Endometrial microvascular endothelial cells (primary cell): ENCODE data around the gene EPGN. TPM values are rescaled to one million over a fixed set of nuclear protein-coding genes. Genes with fewer than 3 reads are reported as not detected.

ENCODE experiments used
- in situ Hi-C: cut with HindIII; loops from 2 replicates; pipeline ENCODE4 v1.10.0; 2017; ENCODE audit warnings: low sequenced_read_pairs, low pct_unique_long_range_greater_than_20kb; ENCODE audit errors: inconsistent ontology term
- total RNA-seq: library from RNA; depleted of rRNA; stranded (reverse); fragments of >200 nt; gene quantifications from one replicate; pipeline ENCODE4 v1.2.3, GENCODE V29; 2015; ENCODE audit errors: inconsistent ontology term

The EPGN gene
- total RNA-seq, 1 donor from 2014 or later = not detected

DNA sequence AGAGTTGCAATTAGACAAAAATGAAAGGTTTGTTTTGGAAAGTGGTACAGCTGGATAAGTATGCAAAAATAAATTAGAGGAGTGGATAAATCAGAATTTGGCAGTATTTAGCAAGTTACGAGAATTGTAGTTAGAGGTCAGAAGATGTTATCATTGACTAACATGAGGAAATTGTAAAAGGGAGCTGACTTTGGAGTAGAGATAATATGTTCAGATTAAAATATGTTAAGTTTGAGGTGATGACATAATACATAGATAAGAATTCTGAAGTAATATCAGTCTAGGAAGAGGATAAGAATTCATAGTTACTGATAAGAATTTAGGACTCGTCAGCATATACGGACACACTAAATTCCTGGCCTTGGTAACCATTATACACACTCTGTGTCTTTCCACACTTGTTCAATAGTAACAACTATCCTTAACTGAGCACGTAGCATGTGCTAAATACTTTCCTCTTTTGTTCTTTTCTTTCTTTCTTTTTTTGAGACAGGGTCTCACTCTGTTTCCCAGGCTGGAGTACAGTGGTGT lies 4.1 kb upstream of the EPGN start:
- in situ Hi-C loops = no loop called here

DNA sequence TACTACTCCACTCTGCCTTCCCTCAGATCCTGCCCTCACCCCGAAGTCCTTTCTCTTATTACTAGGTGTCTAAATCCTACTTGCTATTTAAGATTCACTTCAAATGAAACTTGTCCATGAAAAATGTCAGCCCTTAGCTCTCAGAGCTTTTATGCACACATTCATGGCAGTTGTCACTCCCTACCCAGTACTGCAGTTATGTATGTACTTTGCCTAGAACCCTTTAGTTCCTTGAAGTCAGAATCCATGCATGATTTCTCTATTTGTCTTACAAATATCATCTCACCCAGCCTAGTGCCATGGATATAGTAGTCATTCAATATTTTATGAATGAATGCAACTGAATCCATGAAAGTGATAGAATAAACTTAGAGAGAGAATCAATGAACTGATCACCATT lies 3.3 kb upstream of the EPGN start:
- in situ Hi-C loops = loop anchor here (5.0 kb wide), 1 partner anchor 78 kb away; no protein-coding TSS in a partner anchor

DNA sequence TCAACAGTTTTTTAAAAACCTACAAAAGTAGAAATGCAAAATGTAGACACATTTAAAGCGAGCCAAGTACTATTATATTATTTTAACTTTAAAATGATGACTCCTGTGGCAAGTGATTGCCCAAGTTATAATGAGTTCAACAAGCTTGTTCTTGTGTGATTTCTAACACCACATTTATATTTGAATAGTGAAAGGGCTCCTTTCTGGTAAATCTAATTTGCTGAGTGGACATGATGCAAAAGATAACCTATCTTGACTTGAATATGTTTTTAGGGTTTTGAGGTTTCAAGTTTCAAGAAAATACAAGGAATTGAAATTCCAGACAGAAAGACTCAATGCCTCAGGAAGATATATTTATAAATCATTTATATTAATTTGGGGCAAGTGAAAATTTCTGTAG lies 1.1 kb upstream of the EPGN start:
- in situ Hi-C loops = loop anchor here (5.0 kb wide), 1 partner anchor 80 kb away; no protein-coding TSS in a partner anchor

DNA sequence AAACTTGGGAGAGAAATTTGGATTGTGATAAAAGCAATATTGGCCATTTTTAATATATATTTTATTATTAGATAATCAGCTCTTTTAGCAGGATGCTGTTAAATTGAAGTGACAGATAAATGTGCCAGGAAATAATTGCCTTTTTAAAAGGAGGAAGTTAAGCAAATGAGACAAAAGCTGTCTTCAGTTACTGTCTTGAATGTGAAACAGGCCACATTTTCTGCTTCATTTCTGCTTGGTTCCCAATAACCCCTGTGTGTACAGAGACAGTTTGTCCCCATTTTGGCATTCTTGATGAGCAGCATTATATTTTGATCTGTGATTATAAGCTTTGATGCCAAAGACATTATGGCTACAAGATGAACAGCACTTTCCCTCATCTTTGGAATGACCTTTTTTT lies 953 bp downstream of the EPGN start:
- in situ Hi-C loops = loop anchor here (5.0 kb wide), 1 partner anchor 82 kb away; no protein-coding TSS in a partner anchor

DNA sequence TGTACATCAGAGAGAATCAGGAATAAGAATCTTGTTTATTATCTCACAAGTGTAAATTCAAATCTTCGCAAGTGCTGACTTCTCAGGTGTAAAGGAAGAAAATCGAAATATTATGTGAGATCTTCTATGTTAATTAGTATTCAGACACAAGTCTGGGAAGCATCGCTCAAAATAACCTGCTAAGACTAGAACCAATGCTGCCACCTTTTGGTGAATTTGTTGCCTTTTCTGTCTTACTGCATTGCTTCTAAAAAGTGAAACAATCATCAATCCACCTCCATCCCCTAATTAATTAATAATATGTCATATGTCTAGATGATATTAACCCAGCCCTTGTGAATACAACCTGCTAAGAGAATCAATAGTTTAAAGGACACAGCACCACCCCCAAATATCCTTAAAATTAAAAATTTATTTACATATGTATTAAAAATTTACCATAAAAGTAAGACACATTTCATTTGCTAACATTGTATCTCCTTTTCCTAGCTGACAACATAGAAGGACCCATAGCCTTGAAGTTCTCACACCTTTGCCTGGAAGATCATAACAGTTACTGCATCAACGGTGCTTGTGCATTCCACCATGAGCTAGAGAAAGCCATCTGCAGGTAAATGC lies 3.5 kb downstream of the EPGN start:
- in situ Hi-C loops = no loop called here

DNA sequence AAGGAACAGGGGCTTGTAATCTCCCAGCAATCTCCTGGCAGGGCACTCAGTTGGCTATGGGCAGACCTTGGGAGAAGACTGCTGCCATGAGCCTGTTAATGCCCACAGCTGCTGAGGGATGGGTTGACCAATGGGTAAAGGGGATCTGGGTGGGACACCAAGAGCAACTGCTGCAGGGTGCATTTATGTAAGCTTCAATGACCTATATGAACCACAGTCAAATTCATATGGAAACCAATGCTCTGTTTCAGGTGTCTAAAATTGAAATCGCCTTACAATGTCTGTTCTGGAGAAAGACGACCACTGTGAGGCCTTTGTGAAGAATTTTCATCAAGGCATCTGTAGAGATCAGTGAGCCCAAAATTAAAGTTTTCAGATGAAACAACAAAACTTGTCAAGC lies 6.1 kb downstream of the EPGN start:
- in situ Hi-C loops = no loop called here

DNA sequence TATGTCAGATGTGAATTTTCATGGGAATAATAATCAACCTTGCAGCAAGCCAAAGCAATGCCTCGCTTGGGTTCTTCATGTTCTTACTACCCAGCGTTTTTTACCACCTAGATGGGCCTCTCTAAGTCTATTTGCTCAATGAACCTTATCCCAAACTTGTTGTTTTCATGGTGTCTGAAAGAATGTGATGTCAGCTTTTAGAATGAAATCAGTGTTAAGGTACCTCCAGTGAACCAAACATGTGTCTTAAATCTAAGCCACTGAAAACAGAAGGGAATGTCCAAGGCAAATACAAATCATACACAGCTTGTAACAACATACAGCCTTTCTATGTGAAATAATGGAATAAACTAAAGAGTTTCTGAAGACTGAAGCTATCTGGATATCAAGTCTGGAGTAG lies 6.7 kb downstream of the EPGN start:
- in situ Hi-C loops = no loop called here

DNA sequence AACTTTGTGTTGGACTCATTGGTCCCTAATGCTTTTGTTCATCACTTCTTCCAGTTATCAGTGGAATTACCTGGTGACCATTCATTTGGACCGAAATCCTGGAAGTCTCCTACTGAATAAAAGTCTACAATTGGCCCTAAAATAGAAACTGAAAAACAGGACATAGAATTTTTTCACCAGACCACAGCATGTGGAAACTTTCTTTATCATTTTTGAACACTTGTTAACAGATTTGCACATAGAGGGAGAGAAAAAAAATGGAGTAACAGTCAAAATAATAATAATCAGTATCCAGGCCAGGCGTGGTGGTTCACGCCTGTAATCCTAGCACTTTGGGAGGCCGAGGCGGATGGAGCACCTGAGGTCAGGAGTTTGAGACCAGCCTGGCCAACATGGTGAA lies 7.1 kb downstream of the EPGN start:
- in situ Hi-C loops = no loop called here

DNA sequence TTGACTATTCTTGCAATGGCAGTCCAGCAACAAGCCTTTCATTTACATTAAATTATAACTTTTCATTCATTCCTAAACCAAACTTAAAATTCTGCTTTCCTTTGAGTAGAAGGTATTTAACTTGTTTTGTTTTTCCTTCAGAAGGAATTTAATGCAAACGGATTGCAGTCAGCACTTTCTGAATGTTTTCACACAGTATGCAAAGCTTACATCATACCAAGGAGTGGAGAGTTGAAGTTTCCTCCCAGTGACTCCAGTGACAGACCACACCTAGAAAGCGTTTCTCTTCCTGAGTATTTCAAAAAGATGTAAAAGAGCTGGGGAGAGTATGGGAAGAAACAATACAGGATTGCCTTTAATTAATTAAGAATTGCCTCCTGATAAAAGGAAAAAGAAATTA lies 8.1 kb downstream of the EPGN start:
- in situ Hi-C loops = no loop called here

DNA sequence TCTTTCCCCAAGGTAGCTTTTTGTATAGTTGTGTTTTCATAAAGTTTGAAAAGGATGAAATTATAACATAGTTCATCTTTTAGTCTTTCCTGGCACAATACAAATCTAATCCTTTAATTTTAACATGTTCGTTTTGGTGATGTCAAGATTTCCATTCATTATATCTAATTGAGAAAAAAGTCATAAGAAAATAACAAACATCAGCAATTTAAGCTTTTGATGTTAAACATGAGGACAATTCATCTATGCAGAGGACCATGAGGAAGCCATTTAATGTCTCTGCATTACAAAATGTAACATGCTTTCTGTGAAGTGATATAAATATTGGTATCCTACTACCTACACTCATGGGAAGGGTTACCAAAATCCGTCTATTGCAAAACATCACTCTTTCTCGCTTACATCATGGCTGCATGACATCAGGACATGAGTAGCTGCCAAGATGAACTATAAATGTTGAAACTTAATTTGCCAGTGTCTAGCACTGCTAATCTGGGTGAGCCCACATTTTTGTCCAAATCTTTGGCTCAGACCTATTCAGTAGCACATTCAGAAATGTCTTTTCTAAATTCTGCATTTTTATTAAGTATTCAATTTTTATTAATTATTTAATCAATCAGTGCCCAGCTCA lies 9.5 kb downstream of the EPGN start:
- in situ Hi-C loops = no loop called here

DNA sequence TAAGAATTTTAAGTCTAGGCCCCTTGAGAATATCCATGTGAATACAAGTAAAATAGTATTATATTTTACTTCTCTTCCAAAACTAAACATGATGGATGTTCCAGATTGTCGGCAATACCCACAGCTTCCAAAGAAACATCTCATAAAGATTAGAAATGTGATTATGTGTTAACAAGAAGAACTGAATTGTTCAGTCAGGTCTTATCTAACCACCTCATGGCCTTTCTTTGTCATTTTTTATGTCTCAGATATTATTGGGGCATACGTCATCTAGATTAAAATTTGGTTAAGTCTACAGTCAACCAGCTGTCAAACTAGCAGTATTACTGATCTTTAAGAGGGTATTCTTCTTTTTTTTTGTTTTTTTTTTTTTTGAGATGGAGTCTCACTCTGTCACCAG lies 10.0 kb downstream of the EPGN start:
- in situ Hi-C loops = no loop called here

DNA sequence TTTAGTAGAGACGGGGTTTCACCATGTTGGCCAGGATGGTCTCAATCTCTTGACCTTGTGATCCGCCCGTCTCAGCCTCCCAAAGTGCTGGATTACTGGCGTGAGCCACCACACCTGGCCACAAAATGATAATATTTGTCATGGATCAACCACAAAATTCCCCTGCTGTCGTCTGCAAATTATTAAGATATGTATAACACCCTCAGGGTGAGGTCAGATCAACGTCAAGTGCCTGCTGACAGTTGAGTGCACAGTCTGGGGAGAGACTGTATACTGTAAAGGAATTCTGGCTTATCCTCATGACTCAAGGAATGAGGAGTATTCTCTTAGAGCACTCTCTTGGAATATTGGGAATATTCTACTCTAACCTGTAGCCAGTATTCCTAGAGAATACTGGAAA lies 11.2 kb downstream of the EPGN start:
- in situ Hi-C loops = no loop called here

DNA sequence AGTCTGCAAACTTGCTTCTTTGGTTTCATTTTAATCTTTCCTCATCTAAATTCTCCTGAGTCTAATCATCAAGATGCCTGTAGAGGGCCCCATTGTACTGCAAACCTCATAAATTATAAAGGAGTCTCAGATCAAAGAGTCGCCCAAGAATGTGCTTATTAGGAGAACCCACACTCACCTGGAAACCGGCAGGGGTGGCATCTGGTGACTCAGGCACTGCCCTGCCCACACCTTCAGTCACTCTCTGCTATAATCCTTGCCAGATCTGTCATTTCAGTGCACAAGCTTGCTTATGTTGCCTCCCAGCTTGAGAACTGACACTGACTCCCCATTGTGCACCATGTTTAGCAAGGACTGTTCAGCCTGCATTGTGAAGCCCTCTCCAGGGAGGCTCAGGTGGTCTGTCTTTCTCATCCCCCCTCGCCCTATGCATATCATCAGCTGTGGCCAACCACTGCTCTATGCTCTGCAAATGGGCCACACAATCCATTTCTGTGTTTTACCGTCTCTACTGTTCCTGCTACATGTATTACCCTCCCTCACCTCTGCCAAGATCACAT lies 12.4 kb downstream of the EPGN start:
- in situ Hi-C loops = no loop called here

DNA sequence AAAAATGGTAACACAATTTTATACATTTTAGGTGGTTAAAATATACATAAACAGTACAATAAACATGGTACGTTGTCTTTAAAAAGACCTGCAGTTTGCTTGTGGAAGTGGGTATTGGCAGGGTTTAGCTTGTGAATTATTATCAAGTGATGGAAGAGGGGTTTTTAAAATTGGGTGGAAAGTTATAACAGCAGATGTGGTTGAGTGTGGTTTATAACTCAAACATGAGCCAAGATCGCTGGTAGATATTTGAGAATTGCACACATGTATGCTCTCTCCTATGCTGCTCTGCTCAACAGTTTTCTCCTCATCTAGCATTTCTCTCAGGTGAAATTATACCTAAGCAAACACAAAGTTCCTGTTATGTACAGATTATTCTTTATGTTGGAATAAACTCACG lies 14.0 kb downstream of the EPGN start:
- in situ Hi-C loops = no loop called here

DNA sequence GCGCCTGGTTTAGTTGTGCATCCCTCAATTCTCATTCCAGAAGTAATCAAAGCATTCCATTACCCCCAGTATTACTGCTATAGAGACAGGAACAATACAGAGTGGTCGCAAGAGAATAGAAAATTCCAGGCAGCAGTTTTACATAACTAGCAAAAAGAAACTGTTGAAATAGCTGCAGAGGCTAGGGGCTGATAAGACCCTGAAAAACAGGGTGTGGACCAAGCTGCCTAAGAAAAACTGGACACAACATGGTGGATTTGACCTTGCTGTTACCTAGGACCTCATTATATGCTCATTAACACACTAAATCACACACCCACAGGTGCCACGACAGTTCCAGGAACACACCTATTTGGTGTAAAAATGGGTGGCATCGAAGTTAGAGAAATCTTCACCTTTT lies 15.4 kb downstream of the EPGN start:
- in situ Hi-C loops = no loop called here

DNA sequence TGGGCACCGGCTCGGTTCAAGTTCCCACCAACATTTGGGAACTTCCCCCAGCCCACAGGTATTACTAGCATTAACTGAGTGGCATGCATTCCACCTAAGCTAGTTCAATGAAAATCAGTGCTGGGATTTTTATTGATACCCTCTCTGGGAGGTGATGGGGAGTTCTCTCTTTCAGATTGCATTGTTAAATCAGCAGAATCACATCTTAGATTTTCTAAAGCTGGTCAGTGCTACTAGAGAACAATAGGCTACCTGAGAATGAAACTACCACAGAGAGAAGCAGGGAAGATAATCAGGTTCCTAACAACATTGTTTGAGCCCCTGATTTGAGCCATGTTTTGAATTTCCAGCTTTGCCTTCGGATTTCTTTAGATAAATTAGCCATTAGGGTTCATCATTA lies 16.0 kb downstream of the EPGN start:
- in situ Hi-C loops = no loop called here

DNA sequence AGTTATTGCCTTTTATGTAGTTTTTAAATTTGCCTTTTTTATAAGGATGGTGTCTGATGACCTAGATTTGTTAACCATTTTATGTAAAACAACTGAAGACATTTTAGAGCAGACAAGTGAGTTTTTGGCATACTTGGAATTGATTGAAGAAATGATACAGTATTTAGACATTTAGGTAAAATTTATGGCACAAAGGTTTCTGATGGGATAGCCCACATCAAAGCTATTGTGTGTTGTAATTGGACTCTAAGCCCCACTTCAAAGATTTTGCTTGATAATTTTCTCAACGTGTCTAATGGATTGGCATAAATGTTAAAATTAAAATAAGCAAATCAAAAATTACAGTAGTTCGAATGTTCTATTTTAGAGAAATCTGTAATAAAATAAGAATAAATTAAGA lies 17.6 kb downstream of the EPGN start:
- in situ Hi-C loops = no loop called here

DNA sequence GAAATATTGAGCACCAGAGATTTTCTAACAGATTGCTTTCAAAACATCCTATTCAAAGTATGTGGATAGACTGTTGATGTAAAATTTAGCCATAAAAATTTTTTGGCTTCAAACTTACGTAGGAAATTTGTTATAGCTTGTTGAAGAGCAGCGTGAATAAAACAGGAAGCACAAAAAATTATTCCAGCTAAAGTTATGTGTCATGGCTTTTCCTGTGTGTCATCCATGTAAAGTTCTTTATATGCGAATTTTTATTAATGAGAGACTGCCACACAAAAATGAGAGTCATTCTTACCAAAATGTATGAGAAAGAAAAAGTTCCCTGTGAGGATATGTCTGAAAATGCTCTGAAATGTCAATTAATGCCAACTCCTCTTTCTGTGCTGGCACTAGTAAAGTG lies 19.5 kb downstream of the EPGN start:
- in situ Hi-C loops = no loop called here

DNA sequence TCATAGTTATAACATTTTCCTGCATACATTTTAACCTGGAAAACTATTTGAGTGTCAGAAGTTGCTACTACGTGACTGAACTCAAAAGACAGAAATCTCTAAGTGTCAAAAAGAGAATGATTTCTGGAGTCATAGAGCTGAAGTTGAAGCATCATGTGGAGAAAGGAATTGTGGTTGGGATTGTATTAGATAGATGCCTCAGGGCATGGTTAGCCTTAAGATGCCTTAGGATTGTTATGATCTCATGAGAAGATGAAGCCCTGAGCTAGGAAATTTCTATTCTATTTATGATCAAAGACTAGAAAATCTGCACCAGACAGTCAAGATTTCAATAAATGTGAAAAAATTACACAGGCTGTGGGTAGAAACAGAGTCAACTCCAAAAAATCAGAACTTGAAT lies 20.2 kb downstream of the EPGN start:
- in situ Hi-C loops = no loop called here

DNA sequence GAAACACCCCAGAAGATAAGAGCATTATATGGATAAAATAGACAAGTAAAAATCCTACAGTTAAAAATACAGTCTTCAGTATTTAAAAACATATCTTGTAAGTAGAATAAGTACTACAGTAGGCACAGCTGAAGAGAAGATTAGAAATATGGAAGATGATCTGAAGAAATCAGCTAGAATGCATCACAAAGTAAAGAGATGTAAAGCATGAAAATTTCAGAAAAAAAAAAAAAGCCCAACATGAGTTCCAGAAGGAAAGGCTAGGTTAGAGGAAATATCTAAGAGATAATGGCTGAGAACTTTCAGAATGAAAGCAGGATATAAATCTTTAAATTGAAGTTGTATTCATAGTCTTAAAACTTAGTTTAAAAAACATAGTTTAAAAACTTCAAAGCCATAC lies 21.0 kb downstream of the EPGN start:
- in situ Hi-C loops = no loop called here
